Neuronal stem cell (in vitro differentiated cells): ENCODE data around the gene TMEM203.
"Not testable (repeated sequence)": the region's sequence is repeated elsewhere in the genome, so short reads cannot be mapped to it uniquely, and the experiment has no call there.

Experiments
- DNase-seq: peaks from one replicate; pipeline ENCODE4 v3.0.0-alpha.2; 2013; ENCODE audit warnings: low spot score
- H2AFZ ChIP-seq: one replicate; pipeline ENCODE4 v1.6.1; 2013; ENCODE audit warnings: mild to moderate bottlenecking, low read length, inconsistent platforms
- H2AK5ac ChIP-seq: 2 replicates; pipeline ENCODE4 v1.6.1; 2013; ENCODE audit warnings: low read depth, mild to moderate bottlenecking, inconsistent platforms, low read length, moderate library complexity, mixed read lengths
- H2BK120ac ChIP-seq: 2 replicates; pipeline ENCODE4 v1.6.1; 2013; ENCODE audit warnings: low read depth, mild to moderate bottlenecking, inconsistent platforms, low read length, moderate library complexity, mixed read lengths
- H2BK12ac ChIP-seq: one replicate; pipeline ENCODE4 v1.6.1; 2013; ENCODE audit warnings: low read length, inconsistent platforms
- H2BK15ac ChIP-seq: 2 replicates; pipeline ENCODE4 v1.6.1; 2013; ENCODE audit warnings: mild to moderate bottlenecking, low read length, inconsistent platforms, mixed read lengths
- H2BK5ac ChIP-seq: one replicate; pipeline ENCODE4 v1.6.1; 2013; ENCODE audit warnings: inconsistent platforms, mild to moderate bottlenecking, low read length, moderate library complexity
- H3K14ac ChIP-seq: one replicate; pipeline ENCODE4 v1.6.1; 2013; ENCODE audit warnings: low read length, inconsistent platforms
- H3K18ac ChIP-seq: 2 replicates; pipeline ENCODE4 v1.6.1; 2013; ENCODE audit warnings: low read length, inconsistent platforms
- H3K23ac ChIP-seq: 2 replicates; pipeline ENCODE4 v1.6.1; 2013; ENCODE audit warnings: low read depth, mild to moderate bottlenecking, mixed read lengths, low read length, inconsistent platforms; ENCODE audit not compliant: poor library complexity
- H3K27ac ChIP-seq: replicated peaks from 3 replicates; pipeline ENCODE4 v1.5.1; 2013; ENCODE audit warnings: low read length, inconsistent platforms
- H3K27me3 ChIP-seq, 3 experiments: 2 replicates each; pipeline ENCODE4 v1.6.1; 2013; ENCODE audit warnings: low read length in 3 of 3, mild to moderate bottlenecking in 2 of 3, inconsistent platforms in 1 of 3, low read depth in 1 of 3, mixed read lengths in 1 of 3, moderate library complexity in 1 of 3; ENCODE audit not compliant: control insufficient read depth in 3 of 3, insufficient read depth in 3 of 3
- H3K36me3 ChIP-seq, 2 donors: replicated peaks in 1 of 2; 2 replicates each; pipeline ENCODE4 v1.6.1; 2013; ENCODE audit warnings: low read length in 2 of 2; ENCODE audit not compliant: control insufficient read depth in 2 of 2, insufficient read depth in 2 of 2
- H3K4ac ChIP-seq: 2 replicates; pipeline ENCODE4 v1.6.1; 2013; ENCODE audit warnings: inconsistent platforms, mild to moderate bottlenecking, low read length, moderate library complexity
- H3K4me1 ChIP-seq, 2 donors: 1 replicate in 1 of 2; 2 replicates in 1 of 2; pipeline ENCODE4 v1.6.1; 2013; ENCODE audit warnings: low read length in 2 of 2, low read depth in 1 of 2; ENCODE audit not compliant: control insufficient read depth in 2 of 2, insufficient read depth in 1 of 2
- H3K4me2 ChIP-seq: one replicate; pipeline ENCODE4 v1.6.1; 2013; ENCODE audit warnings: mild to moderate bottlenecking, low read length, inconsistent platforms; ENCODE audit not compliant: insufficient read depth, poor library complexity, severe bottlenecking
- H3K4me3 ChIP-seq, 2 donors: 2 replicates each; pipeline ENCODE4 v1.5.1; 2013; ENCODE audit warnings: low read length in 2 of 2, mild to moderate bottlenecking in 2 of 2, inconsistent platforms in 1 of 2, moderate library complexity in 1 of 2
- H3K79me1 ChIP-seq: one replicate; pipeline ENCODE4 v1.6.1; 2013; ENCODE audit warnings: low read depth, mild to moderate bottlenecking, inconsistent platforms, low read length, moderate library complexity
- H3K9ac ChIP-seq: one replicate; pipeline ENCODE4 v1.6.1; 2013; ENCODE audit warnings: mild to moderate bottlenecking, low read depth, low read length, inconsistent platforms; ENCODE audit not compliant: poor library complexity
- H3K9me3 ChIP-seq, 2 donors: replicated peaks in 1 of 2; 2 replicates each; pipeline versions ENCODE3 to v1.6.1; 2013; ENCODE audit warnings: low read length in 2 of 2, mild to moderate bottlenecking in 2 of 2, inconsistent platforms in 1 of 2, low read depth in 1 of 2, mixed read lengths in 1 of 2, moderate library complexity in 1 of 2; ENCODE audit not compliant: control insufficient read depth in 2 of 2, insufficient read depth in 1 of 2
- H4K8ac ChIP-seq: one replicate; pipeline ENCODE4 v1.6.1; 2013; ENCODE audit warnings: low read depth, mild to moderate bottlenecking, inconsistent platforms, low read length, moderate library complexity
- H4K91ac ChIP-seq: one replicate; pipeline ENCODE4 v1.6.1; 2013; ENCODE audit warnings: low read length, low read depth, mild to moderate bottlenecking, inconsistent platforms; ENCODE audit not compliant: poor library complexity
- WGBS, 2 donors: extraction: QIAGEN DNeasy Blood & Tissue Kit; methylation state at CpG; one replicate each; pipeline ENCODE4 v1.1.7; 2013; ENCODE audit warnings: missing lambda C conversion rate in 2 of 2, mixed read lengths in 1 of 2; ENCODE audit not compliant: insufficient read length in 2 of 2, insufficient replicate concordance in 1 of 2; ENCODE audit errors: extremely low coverage in 2 of 2; 5-methylcytosine and 5-hydroxymethylcytosine counted together

Gene TMEM203

DNA sequence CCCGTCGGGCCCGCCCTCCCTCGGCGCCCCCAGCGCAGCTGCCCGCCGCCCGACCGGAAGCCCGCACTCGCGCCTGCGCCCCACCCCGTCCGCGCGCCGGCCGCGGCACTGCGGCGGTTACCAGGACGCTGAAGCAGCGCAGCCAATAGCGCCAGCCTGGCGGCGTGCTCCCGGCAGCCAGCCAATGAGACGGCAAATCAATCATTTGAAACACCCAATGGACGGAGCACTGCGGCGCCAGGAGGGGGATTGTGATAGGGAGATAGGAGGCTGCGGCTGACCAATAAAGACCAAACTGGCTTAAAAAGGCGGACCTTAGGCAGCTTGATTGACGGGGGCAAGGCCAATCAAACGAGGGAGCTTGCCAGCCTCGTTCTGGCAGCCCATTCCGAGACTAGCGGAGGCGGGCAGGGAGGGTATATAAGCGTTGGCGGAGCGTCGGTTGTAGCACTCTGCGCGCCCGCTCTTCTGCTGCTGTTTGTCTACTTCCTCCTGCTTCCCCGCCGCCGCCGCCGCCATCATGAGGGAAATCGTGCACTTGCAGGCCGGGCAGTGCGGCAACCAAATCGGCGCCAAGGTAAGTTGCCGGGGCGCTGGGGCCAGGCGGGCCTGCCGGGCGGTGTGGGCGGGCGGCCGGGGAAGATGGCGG, 35.5 kb upstream of the TMEM203 start, which contains the start of gene TUBB4B:
Gene TUBB4B, plus strand, starts transcription at position 447 of the 649 bp plus-strand sequence. Its CDS starts 74 bp downstream, at position 521.
- H2AFZ ChIP-seq, result peak within 1 kb of the TSS; percentile 89
- H3K4me2 ChIP-seq, result peak within 1 kb of the TSS; percentile 84
- H4K8ac ChIP-seq, result no peak within 1 kb of the TSS
- peak within 1 kb of the TSS; percentile 100 for H3K27ac ChIP-seq
- peak within 1 kb of the TSS; percentile 96 for H2BK15ac ChIP-seq
- H3K27me3 ChIP-seq, result peaks cover 0 to 2% (median 0%) of the 10 kb centered on the region in 3 experiments
- peak within 1 kb of the TSS; percentile 100 for H3K23ac ChIP-seq
- H3K9ac ChIP-seq, result peak within 1 kb of the TSS; percentile 100
- peaks cover 26 to 29% of the 10 kb centered on the region in 2 donors for H3K4me1 ChIP-seq
- H2AK5ac ChIP-seq, result peak within 1 kb of the TSS; percentile 98
- peak within 1 kb of the TSS; percentile 77 for H3K14ac ChIP-seq
- H3K36me3 ChIP-seq, result peaks cover 19 to 32% of the 10 kb centered on the region in 2 donors
- WGBS, 2 donors, result no CpG with 5 or more reads among the region's 67 CpGs
- H4K91ac ChIP-seq, result no peak within 1 kb of the TSS
- H3K18ac ChIP-seq, result peak within 1 kb of the TSS; percentile 97
- peak within 1 kb of the TSS; percentile 90 to 96 for H3K4me3 ChIP-seq
- peak within 1 kb of the TSS; percentile 76 for H3K4ac ChIP-seq
- peaks cover 27% of the 10 kb centered on the region for H3K79me1 ChIP-seq
- H3K9me3 ChIP-seq, result no peaks in the 10 kb centered on the region
- H2BK120ac ChIP-seq, result no peak within 1 kb of the TSS
- H2BK5ac ChIP-seq, result peak within 1 kb of the TSS; percentile 84
- peak; percentile 100 for DNase-seq
- H2BK12ac ChIP-seq, result peak within 1 kb of the TSS; percentile 73

DNA sequence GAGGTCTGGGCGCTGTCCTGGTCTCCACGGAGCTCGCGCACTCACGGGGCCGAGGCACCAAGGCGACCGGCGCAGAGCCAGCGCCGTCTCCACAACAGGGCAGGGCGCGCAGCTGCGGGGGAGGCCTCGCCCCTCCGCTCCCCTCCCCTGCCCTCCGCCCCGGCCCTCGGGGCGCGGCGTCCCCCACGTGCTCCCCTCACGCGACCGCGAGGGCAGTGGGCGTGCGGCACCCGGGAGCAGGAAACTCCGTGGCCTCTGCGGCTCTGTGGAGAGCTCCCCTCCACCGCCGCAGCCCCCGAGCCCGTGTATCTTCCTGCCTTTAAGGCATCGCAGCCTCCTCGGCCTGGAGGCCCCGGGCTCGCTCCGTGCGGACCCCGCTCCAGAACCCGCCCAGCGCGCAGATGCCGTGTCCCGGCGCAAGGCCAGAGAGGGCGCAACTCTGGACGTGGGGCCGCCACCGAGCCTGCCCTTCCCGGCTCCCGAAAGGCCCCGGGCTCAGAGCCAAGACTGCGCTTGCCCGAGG, 34.9 kb upstream of the TMEM203 start:
- H4K91ac ChIP-seq, result no peak overlapping the region
- peak overlapping the region; percentile 84 for H2BK5ac ChIP-seq
- H3K23ac ChIP-seq, result peak overlapping the region; percentile 100
- no CpG with 5 or more reads among the region's 58 CpGs for WGBS, 2 donors
- H3K79me1 ChIP-seq, result peaks cover 29% of the 10 kb centered on the region
- peaks cover 26 to 29% of the 10 kb centered on the region in 2 donors for H3K4me1 ChIP-seq
- H2BK120ac ChIP-seq, result no peak overlapping the region
- H4K8ac ChIP-seq, result no peak overlapping the region
- DNase-seq, result no peak
- H3K36me3 ChIP-seq, result peaks cover 19 to 32% of the 10 kb centered on the region in 2 donors
- H2BK15ac ChIP-seq, result peak overlapping the region; percentile 96
- H3K9ac ChIP-seq, result peak overlapping the region; percentile 100
- H2AFZ ChIP-seq, result peak overlapping the region; percentile 89
- peak overlapping the region; percentile 73 for H3K4me2 ChIP-seq
- H3K4me3 ChIP-seq, result peak overlapping the region; percentile 67 to 93
- peak overlapping the region; percentile 96 for H2AK5ac ChIP-seq
- H3K4ac ChIP-seq, result no peak overlapping the region
- no peaks in the 10 kb centered on the region for H3K27me3 ChIP-seq
- H3K9me3 ChIP-seq, result no peaks in the 10 kb centered on the region
- H2BK12ac ChIP-seq, result peak overlapping the region; percentile 73
- H3K14ac ChIP-seq, result peak overlapping the region; percentile 77
- H3K27ac ChIP-seq, result peak overlapping the region; percentile 100
- H3K18ac ChIP-seq, result peak overlapping the region; percentile 97

DNA sequence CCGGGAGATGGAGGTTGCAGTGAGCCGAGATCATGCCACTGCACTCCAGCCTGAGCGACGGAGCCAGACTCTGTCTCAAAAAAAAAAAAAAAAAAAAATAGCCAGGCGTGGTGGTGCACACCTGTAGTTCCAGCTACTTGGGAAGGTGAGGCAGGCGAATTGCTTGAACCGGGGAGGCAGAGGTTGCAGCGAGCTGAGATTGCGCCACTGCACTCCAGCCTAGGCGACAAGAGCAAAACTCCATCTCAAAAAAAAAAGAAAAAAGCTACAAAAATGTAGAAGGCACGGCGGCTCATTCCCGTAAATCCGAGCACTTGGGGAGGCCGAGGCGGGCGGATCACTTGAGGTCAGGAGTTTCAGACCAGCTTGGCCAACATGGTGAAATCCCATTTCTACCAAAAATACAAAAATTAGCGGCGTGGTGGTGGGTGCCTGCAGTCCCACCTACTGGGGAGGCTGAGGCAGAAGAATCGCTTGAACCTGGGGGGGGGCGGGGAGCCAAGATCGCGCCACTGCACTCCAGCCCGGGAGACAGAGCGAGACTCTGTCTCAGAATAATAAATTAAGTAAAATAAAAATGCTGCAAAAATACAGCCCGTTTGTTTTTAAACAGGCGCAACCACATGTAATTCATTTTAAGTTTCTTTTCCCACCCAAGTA, 34.2 kb upstream of the TMEM203 start:
- peak overlapping the region; percentile 67 to 93 for H3K4me3 ChIP-seq
- WGBS, 2 donors, result no CpG with 5 or more reads among the region's 27 CpGs
- H3K27me3 ChIP-seq, result not testable (repeated sequence)

More for the DNA sequence above, 34.2 kb upstream of the TMEM203 start:
- Histone ChIP-seq H2AFZ (peak overlapping the region; percentile 89), H3K27ac (peak overlapping the region; percentile 100), H3K4me1 (peaks cover 26 to 29% of the 10 kb centered on the region in 2 donors), H3K36me3 (peaks cover 19 to 32% of the 10 kb centered on the region in 2 donors), H3K4me2 (peak overlapping the region; percentile 73), H3K79me1 (peaks cover 29% of the 10 kb centered on the region)
- not testable (repeated sequence) for DNase-seq, H3K23ac ChIP-seq, H2BK5ac ChIP-seq, H2BK120ac ChIP-seq, H3K9ac ChIP-seq, H3K4ac ChIP-seq, H4K91ac ChIP-seq, H3K14ac ChIP-seq, H3K9me3 ChIP-seq, H2AK5ac ChIP-seq, H3K18ac ChIP-seq, H2BK12ac ChIP-seq, H2BK15ac ChIP-seq, H4K8ac ChIP-seq
